ENCODE measurements around the gene XPNPEP2. TPM values are rescaled to one million over a fixed set of nuclear protein-coding genes. Genes with fewer than 3 reads are reported as not detected.

XPNPEP2 gene
- total and polyA plus RNA-seq, 8 donors = 2.6 to 11.0 (median 7.1) TPM

GRCh38 chrX:129773649-129774458 is 35.1 kb downstream of the XPNPEP2 start:
- peaks cover 0 to 33% of the 10 kb centered on the region in 2 donors for H3K4me1 ChIP-seq
- H3K36me3 ChIP-seq = no peaks in the 10 kb centered on the region
- H3K27ac ChIP-seq = peak overlapping the region in 1 of 2 donors; percentile 89
- DNase-seq (no peak), ATAC-seq (no peak)
- H3K9me3 ChIP-seq = no peaks in the 10 kb centered on the region
- H3K27me3 ChIP-seq = no peaks in the 10 kb centered on the region
- intact Hi-C loops (cut with DNase I) = no loop called here
- H3K4me3 ChIP-seq = no peak overlapping the region
- TF ChIP-seq CTCF (IDR thresholded peaks at IDR 0.05) = no peak

- peaks cover 0 to 29% of the 10 kb centered on the region in 2 donors for H3K4me1 ChIP-seq
- H3K36me3 ChIP-seq = no peaks in the 10 kb centered on the region
- DNase-seq (peak; percentile 15 to 89 (median 56)), ATAC-seq (peak; percentile 67)
- no peaks in the 10 kb centered on the region for H3K27me3 ChIP-seq
- intact Hi-C loops (cut with DNase I) = no loop called here
- no peaks in the 10 kb centered on the region for H3K9me3 ChIP-seq
- H3K27ac ChIP-seq = peak overlapping the region; percentile 61 to 92
- peak overlapping the region in 1 of 2 donors; percentile 13 for H3K4me3 ChIP-seq
- TF ChIP-seq CTCF (IDR thresholded peaks at IDR 0.05) = no peak
Measured at GRCh38 chrX:129777218-129778030, 38.6 kb downstream of the XPNPEP2 start.

- Histone ChIP-seq H3K4me3 (peak overlapping the region in 1 of 2 donors; percentile 56), H3K9me3 (no peaks in the 10 kb centered on the region), H3K36me3 (no peaks in the 10 kb centered on the region), H3K27ac (peak overlapping the region in 1 of 2 donors; percentile 92), H3K4me1 (peaks cover 0 to 24% of the 10 kb centered on the region in 2 donors), H3K27me3 (no peaks in the 10 kb centered on the region)
- TF ChIP-seq CTCF (IDR thresholded peaks at IDR 0.05) = no peak
- no peak for DNase-seq
- ATAC-seq = no peak
- intact Hi-C loops (cut with DNase I) = no loop called here
Measured at GRCh38 chrX:129779086-129779672, 40.4 kb downstream of the XPNPEP2 start.

- intact Hi-C loops (cut with DNase I) = no loop called here
- Histone ChIP-seq H3K27ac (peak within 1 kb of the TSS; percentile 39 to 92), H3K4me3 (peak within 1 kb of the TSS; percentile 4 to 56), H3K27me3 (no peaks in the 10 kb centered on the region), H3K36me3 (no peaks in the 10 kb centered on the region), H3K4me1 (peaks cover 0 to 24% of the 10 kb centered on the region in 2 donors), H3K9me3 (no peaks in the 10 kb centered on the region)
- DNase-seq (peak in 2 of 4 donors; percentile 79 to 90), ATAC-seq (peak; percentile 45)
- no peak for TF ChIP-seq CTCF (IDR thresholded peaks at IDR 0.05)
Measured at GRCh38 chrX:129779747-129780146, 41.0 kb downstream of the XPNPEP2 start, which contains the start of gene SASH3. TSS of gene SASH3 (plus strand) at chrX:129779949. CDS start at chrX:129780098, 149 bp downstream.
